ENCODE measurements around the gene ANP32A. TPM values are rescaled to one million over a fixed set of nuclear protein-coding genes. Genes with fewer than 3 reads are reported as not detected.

ANP32A gene
- total RNA-seq, 2 experiments from 2014 or later, result 219 to 286 TPM

DNA sequence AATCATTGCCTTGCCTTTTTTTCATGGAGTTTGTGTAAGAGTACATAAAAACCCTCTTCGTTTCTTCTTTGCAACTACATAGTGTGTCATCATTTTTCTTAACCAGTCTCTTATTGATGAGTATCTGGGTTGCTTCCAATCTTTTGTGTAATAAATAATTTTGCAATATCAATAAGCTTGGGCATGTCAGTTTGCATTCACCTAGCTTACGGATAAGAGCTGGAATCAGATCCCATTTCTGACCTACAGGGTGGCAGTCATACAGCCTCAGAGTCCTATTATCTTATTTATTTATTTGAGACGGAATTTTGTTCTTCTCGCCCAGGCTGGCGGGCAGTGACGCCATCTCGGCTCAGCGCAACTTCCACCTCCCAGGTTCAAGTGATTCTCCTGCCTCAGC is 18.3 kb downstream of the ANP32A start:
- DNase-seq, result no peak
- POLR2A ChIA-PET, result no interaction called here
- CTCF ChIA-PET, result no interaction called here
- Mint-ChIP-seq H3K4me1 (peaks cover 67% of the 10 kb centered on the region), H3K9me3 (no peaks in the 10 kb centered on the region), H3K27ac (no peak overlapping the region), H3K36me3 (ENCODE audit: low read depth) (peaks cover 30% of the 10 kb centered on the region), H3K27me3 (no peaks in the 10 kb centered on the region), H3K4me3 (no peak overlapping the region)

DNA sequence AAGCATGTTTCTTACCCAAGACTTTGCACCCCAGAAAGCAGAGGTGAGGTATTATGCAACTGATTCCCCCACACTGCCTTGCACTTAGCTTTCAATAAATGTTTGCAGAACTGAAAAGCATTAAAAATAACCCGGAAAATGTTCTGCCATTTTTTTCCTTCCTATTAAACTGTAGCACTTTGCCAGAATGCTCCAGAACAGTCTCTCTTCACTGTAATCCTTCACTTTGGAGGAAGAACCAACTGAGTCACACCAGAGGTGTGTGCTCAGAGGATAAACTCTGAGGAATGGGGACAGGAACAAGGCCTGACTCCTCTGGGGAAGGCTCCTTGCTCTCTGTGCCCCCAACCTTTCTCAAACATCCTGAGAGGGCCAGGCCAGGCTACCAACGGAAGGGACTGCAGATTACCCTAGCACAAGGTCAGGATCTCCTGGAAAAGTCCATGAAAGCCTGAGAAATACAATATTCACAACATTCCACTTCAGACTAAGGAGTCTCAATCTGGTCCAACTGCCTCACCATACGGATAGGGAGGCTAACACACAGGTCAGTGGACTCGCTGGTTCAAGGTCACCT is 19.0 kb downstream of the ANP32A start:
- H3K27me3 Mint-ChIP-seq, result no peaks in the 10 kb centered on the region
- CTCF ChIA-PET, result no interaction called here
- POLR2A ChIA-PET, result no interaction called here
- H3K27ac Mint-ChIP-seq, result no peak overlapping the region
- peaks cover 72% of the 10 kb centered on the region for H3K4me1 Mint-ChIP-seq
- no peaks in the 10 kb centered on the region for H3K9me3 Mint-ChIP-seq
- H3K4me3 Mint-ChIP-seq, result no peak overlapping the region
- peaks cover 31% of the 10 kb centered on the region for H3K36me3 Mint-ChIP-seq (ENCODE audit: low read depth)
- no peak for DNase-seq

DNA sequence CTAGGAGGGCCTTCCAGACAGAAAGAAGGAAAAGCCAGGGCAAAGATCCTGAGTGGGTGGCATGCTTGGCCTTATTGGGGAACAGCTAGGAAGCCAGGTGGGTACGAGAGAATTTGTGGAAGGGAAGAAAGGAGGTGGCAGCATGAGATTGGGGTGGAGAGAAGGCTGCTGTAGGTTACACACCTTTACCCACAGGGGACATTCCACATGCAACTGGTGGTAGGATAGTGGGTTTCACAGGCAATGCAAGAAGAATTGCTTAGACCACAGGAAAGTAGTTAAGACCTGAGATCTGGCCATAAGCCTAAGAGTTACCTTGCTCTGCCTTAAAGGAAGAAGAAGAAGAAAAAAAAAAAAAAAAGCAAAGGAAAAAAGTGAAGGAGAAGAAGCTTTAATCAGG is 19.8 kb downstream of the ANP32A start:
- CTCF ChIA-PET, result interaction anchor here (0.7 kb wide), 1 partner anchor 11 kb away, joined by 3 read pairs; no protein-coding TSS in a partner anchor
- Mint-ChIP-seq H3K4me1 (peaks cover 74% of the 10 kb centered on the region), H3K9me3 (no peaks in the 10 kb centered on the region), H3K4me3 (no peak overlapping the region), H3K27me3 (no peaks in the 10 kb centered on the region), H3K36me3 (ENCODE audit: low read depth) (peaks cover 29% of the 10 kb centered on the region), H3K27ac (no peak overlapping the region)
- DNase-seq, result no peak
- POLR2A ChIA-PET, result no interaction called here

DNA sequence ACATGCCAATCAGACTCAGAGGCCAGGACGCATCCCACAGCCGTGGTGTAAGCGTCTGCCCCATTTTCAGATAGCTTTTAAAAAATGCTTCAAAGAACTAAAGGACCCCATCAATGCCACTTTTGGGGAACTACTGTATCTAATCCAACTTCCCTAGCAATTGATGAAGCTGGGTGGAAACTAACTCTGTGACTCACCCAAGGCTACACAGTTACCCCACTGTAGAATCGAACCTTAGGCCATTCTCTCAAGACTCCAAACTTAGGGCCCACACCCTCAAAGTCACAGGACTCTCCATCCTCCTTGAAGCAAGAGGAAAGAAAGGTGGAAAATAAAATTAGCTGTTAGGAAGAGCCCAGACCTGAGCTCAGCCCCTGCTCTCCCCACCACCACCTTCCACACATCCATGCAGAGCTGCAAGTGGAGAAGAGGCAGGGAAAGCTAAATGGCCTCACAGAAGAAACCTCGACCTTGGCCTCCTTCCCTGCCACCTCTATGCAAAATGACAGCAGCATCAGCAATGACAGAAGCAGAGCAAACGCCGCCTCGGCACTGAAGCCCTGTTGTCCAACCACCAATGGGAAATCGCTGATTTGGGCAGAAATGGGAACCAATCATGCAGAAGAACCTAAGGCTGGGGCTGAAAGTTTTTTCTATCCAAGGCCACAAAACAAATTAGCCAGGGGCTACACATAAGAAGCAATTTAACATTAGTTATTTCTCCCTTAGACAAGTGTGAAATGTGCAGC is 22.2 kb downstream of the ANP32A start:
- Mint-ChIP-seq H3K36me3 (ENCODE audit: low read depth) (peaks cover 32% of the 10 kb centered on the region), H3K4me1 (peaks cover 87% of the 10 kb centered on the region), H3K4me3 (no peak overlapping the region), H3K27ac (peak overlapping the region; percentile 21), H3K9me3 (no peaks in the 10 kb centered on the region), H3K27me3 (no peaks in the 10 kb centered on the region)
- DNase-seq, result no peak
- POLR2A ChIA-PET, result no interaction called here
- CTCF ChIA-PET, result interaction anchor here (1.2 to 1.6 kb wide), 2 partner anchors 9 to 13 kb away, joined by 3 to 5 read pairs; no protein-coding TSS in a partner anchor

DNA sequence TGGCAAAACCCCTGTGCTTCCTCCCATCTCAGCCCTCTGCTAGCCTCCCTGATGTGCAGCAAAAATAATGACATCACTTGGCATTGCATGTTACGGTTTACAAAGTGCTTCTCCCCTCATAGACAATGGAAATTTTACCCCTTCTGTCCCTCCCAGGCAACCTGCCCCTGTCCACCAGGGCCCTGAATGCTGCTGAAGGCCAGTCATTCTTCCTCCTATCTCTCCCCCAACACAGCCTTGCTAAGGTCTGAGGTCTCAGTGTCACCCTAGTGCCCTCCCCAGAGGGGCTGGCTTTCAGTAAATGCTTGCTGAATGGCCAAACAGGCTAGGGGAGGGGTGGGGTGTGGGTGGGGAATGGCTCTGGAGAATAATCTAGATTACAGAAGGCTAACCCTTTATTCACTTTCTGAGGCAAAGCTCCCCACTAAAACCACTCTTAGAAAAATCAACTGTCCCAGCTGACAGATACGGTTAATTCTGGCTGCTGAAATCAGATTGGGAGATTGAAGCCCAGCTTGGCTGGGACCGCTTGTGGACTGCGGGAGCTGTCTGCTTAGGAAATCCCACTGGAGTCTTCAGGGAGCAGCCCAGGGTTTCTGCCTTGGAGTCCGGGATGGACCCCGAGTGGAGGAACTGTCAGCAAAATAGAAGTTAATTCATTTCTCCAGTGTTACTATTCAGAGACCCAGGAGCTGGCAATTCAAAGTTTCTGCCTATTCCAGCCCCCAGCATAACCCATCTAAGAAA is 22.9 kb downstream of the ANP32A start:
- no peak for DNase-seq
- Mint-ChIP-seq H3K27me3 (no peaks in the 10 kb centered on the region), H3K9me3 (no peaks in the 10 kb centered on the region), H3K4me1 (peaks cover 91% of the 10 kb centered on the region), H3K27ac (peak overlapping the region; percentile 83), H3K4me3 (peak overlapping the region; percentile 29), H3K36me3 (ENCODE audit: low read depth) (peaks cover 39% of the 10 kb centered on the region)
- ChIA-PET CTCF (interaction anchor here (1.2 to 1.6 kb wide), 2 partner anchors 10 to 12 kb away, joined by 3 to 5 read pairs; no protein-coding TSS in a partner anchor), POLR2A (no interaction called here)

DNA sequence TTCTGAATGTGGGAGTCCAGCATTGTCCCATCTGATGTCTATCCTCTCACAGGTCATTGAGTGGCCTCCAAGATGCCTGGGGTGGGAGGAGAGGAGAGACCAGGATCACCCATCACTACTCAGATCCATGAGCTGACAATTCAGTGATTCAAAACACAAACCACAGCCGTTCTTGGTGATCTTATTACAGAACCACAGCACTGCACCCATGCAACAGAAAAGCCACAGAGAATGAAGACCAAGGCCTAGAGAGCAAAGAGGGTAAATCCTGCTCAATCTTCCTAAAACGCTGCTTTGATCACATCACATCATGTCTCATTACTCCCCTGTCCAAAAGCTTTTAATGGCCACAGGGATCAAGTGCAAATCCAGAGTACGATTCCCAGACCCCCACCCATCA is 23.5 kb downstream of the ANP32A start:
- H3K4me1 Mint-ChIP-seq, result peaks cover 93% of the 10 kb centered on the region
- H3K27me3 Mint-ChIP-seq, result no peaks in the 10 kb centered on the region
- ChIA-PET CTCF (interaction anchor here (1.2 to 1.6 kb wide), 2 partner anchors 10 to 12 kb away, joined by 3 to 5 read pairs; no protein-coding TSS in a partner anchor), POLR2A (no interaction called here)
- peak overlapping the region; percentile 29 for H3K4me3 Mint-ChIP-seq
- DNase-seq, result peak; percentile 39
- peaks cover 40% of the 10 kb centered on the region for H3K36me3 Mint-ChIP-seq (ENCODE audit: low read depth)
- no peaks in the 10 kb centered on the region for H3K9me3 Mint-ChIP-seq
- H3K27ac Mint-ChIP-seq, result peak overlapping the region; percentile 83

DNA sequence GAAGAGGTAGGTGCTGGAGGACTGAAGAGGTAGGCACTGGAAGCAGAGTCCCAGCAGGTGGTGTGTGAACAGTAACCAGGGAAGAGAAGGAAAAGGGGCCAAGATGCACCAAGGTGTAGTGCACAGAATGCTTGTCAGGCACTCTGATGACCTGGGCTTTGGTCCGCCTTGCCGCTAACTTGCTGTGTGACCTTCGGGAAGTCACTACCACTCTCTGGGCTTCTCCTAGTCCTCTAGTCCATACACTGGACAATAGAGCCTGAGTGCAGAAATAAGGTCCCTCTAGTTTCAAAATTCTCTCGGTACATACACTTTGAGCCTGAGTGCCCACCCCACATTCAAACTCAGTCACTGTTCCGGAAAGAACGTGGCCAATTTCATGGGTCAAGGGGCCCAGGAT is 24.1 kb downstream of the ANP32A start:
- Mint-ChIP-seq H3K4me3 (no peak overlapping the region), H3K9me3 (no peaks in the 10 kb centered on the region), H3K4me1 (peaks cover 95% of the 10 kb centered on the region), H3K27me3 (no peaks in the 10 kb centered on the region), H3K36me3 (ENCODE audit: low read depth) (peaks cover 40% of the 10 kb centered on the region), H3K27ac (peak overlapping the region; percentile 83)
- POLR2A ChIA-PET, result no interaction called here
- CTCF ChIA-PET, result no interaction called here
- DNase-seq, result no peak

DNA sequence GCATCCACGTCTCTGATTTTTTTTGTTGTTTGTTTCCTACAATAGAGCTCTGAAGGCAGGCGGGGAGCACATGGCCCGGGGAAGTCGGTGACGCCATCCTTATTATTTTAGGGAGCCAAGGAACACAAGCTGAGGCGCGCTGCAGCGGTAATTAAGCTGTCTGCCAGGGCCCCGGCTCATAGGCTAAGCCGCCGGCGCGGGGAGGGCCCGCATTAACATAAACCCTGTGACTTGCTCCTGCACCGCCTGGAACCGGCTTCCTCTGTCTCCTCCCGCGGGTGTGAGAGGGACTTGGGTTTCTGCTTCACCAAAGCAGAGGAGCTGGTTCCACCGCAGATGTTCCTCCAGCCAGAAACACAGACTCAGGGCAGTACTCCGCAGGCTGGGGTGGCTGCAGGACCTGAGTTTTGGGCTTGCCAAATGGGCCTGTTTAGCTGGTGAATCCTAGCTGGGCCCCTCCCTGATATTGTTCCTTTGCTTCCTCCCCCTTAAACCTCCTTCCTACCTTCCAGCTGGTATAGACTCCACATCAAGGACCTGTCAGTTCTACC is 25.3 kb downstream of the ANP32A start:
- peak overlapping the region; percentile 56 for H3K4me3 Mint-ChIP-seq
- CTCF ChIA-PET, result interaction anchor here (1.0 to 2.0 kb wide), 8 partner anchors 10 to 34 kb away, joined by 3 to 5 read pairs (median 4); no protein-coding TSS in a partner anchor
- peak; percentile 82 for DNase-seq
- peaks cover 97% of the 10 kb centered on the region for H3K4me1 Mint-ChIP-seq
- peaks cover 36% of the 10 kb centered on the region for H3K36me3 Mint-ChIP-seq (ENCODE audit: low read depth)
- POLR2A ChIA-PET, result interaction anchor here (0.9 to 1.2 kb wide), 2 partner anchors 23 to 25 kb away, joined by 3 read pairs; partner anchors contain the start of gene ANP32A
- H3K9me3 Mint-ChIP-seq, result no peaks in the 10 kb centered on the region
- H3K27ac Mint-ChIP-seq, result peak overlapping the region; percentile 84
- no peaks in the 10 kb centered on the region for H3K27me3 Mint-ChIP-seq

DNA sequence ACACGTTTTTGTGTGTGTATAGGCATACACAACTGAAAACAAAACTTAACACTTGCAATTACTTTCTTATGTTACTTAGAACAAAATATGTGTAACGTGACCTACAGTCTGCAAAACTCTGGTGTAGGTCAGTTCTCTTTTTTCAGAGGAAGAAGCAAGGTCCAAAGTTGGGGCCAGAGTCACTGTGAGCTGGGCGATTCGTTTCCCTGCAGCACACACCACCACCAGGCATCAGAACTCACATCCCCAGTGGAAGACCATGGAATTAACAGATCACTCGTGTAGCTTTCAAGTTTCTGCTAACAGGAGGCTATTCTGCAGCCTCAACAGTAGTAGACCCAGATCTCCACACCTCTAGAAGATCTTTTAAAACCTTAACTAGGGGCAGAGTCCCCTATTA is 25.8 kb downstream of the ANP32A start:
- no peaks in the 10 kb centered on the region for H3K27me3 Mint-ChIP-seq
- ChIA-PET POLR2A (interaction anchor here (0.8 to 1.2 kb wide), 3 partner anchors 24 to 26 kb away, joined by 3 read pairs; partner anchors contain the start of gene ANP32A), CTCF (interaction anchor here (1.0 to 2.0 kb wide), 7 partner anchors 9 to 34 kb away, joined by 3 to 5 read pairs (median 3); no protein-coding TSS in a partner anchor)
- peaks cover 31% of the 10 kb centered on the region for H3K36me3 Mint-ChIP-seq (ENCODE audit: low read depth)
- peak overlapping the region; percentile 56 for H3K4me3 Mint-ChIP-seq
- no peaks in the 10 kb centered on the region for H3K9me3 Mint-ChIP-seq
- H3K27ac Mint-ChIP-seq, result peak overlapping the region; percentile 84
- no peak for DNase-seq
- peaks cover 98% of the 10 kb centered on the region for H3K4me1 Mint-ChIP-seq

DNA sequence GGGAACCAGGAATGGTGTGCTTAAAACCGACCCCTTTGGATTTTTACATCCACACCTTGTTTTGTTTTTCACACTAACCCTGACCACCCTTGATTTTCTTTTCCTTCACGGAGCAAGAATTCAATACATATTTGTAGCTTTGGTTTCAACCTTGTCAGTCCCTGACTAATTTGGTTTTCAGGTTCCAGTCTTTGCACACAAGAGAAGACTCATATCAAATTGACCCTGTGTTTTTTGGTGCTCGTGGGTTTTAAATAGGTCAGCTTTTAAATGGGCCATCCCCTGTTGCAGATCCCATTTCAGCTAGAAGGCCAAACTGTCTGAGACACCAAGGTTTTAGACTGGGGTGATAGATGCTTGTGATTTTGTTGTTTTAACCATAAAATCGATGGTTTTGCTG is 26.4 kb downstream of the ANP32A start:
- Mint-ChIP-seq H3K36me3 (ENCODE audit: low read depth) (peaks cover 27% of the 10 kb centered on the region), H3K9me3 (no peaks in the 10 kb centered on the region), H3K4me1 (peaks cover 98% of the 10 kb centered on the region), H3K4me3 (no peak overlapping the region), H3K27ac (peak overlapping the region; percentile 84), H3K27me3 (no peaks in the 10 kb centered on the region)
- ChIA-PET POLR2A (interaction anchor here (0.8 to 0.9 kb wide), 2 partner anchors 24 to 25 kb away, joined by 3 read pairs; no protein-coding TSS in a partner anchor), CTCF (interaction anchor here (1.1 to 2.0 kb wide), 3 partner anchors 9 to 24 kb away, joined by 3 to 5 read pairs (median 5); no protein-coding TSS in a partner anchor)
- no peak for DNase-seq

DNA sequence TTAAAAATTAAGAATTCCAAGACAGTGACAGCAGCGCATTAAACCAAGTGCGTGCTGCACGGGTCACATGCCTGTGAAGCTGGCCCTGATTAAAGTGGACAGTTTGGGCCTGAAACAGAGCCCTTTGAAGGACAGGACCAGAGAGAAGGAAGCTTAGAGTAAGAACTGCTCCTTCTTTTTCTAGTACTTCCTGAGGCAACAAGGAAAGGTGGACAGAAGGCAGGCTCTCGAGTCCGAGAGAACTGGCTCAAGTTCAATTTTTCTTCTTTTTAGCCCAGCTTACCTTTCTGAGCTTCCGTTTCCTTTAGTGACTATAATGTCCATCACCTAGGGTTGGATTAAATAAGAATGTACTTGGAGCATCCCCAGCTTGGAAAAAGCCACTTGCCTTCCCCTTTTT is 26.9 kb downstream of the ANP32A start:
- CTCF ChIA-PET, result interaction anchor here (1.1 kb wide), 1 partner anchor 8 kb away, joined by 3 read pairs; no protein-coding TSS in a partner anchor
- Mint-ChIP-seq H3K27me3 (no peaks in the 10 kb centered on the region), H3K27ac (no peak overlapping the region), H3K9me3 (no peaks in the 10 kb centered on the region), H3K4me1 (peaks cover 96% of the 10 kb centered on the region), H3K4me3 (no peak overlapping the region), H3K36me3 (ENCODE audit: low read depth) (peaks cover 23% of the 10 kb centered on the region)
- DNase-seq, result no peak
- POLR2A ChIA-PET, result no interaction called here

DNA sequence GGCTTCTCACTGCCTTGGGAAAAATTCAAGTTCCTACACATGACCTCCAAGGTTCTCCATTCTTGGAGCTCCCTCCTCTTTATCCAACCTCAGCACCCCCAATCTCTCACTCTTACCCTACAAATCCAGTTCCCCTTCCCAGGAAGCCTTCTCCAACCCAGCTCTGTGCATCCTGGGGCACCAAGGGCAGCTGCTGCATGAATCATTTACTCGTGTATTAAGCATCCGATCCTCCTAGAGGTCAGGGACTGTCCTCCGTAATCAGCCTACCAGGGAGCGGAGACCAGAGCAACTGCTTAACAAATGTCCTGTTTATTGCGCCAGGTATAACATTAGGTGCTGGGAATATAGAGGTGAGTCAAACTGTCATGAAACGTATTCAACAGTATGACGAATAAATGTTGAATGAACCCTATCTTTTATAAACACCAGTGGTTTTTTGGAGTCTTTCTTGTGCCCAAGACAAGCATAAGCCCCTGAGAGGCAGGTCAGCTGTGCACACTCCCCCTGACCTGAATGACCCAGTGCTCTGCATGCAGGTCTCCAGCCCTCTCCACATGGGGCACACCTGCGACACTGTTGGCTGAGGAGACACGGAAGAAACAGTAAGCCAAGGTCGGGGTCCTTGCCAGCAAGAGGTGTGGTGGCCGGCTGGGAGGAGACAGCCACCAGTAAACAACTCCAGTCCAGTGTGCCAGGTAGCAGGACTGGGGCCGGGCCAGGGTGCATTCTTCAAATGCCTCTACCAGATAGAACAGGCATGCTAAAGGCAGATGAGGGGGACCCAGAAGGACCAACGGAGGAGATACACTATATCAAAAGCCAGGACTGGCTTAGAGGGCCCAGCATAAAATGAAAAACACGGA is 27.6 kb downstream of the ANP32A start:
- Mint-ChIP-seq H3K9me3 (no peaks in the 10 kb centered on the region), H3K4me3 (no peak overlapping the region), H3K27me3 (no peaks in the 10 kb centered on the region), H3K36me3 (ENCODE audit: low read depth) (peaks cover 23% of the 10 kb centered on the region), H3K27ac (peak overlapping the region; percentile 51), H3K4me1 (peaks cover 90% of the 10 kb centered on the region)
- POLR2A ChIA-PET, result no interaction called here
- CTCF ChIA-PET, result interaction anchor here (1.1 to 1.7 kb wide), 2 partner anchors 8 to 13 kb away, joined by 3 read pairs; no protein-coding TSS in a partner anchor
- DNase-seq, result no peak

All from activated CD4-positive, alpha-beta T cell treated with anti-CD3 and anti-CD28 coated beads, Interleukin-2, amount 10 ng/mL, durations not matched to agents 7 days and 5 days (primary cell).